AG04450 (cell line): ENCODE results near the gene TEAD3. TPM values are rescaled to one million over a fixed set of nuclear protein-coding genes. Genes with fewer than 3 reads are reported as not detected.
"Not testable (repeated sequence)": the region's sequence is repeated elsewhere in the genome, so short reads cannot be mapped to it uniquely, and the experiment has no call there.

Source experiments
- CTCF ChIA-PET: fragments of 300-600, 350-600 bp; formaldehyde crosslinking; extraction: SDS; loops from one replicate; lab custom pipeline; 2022; ENCODE audit warnings: antibody characterized with exemption, inconsistent platforms; lab: Charles Lee
- POLR2A ChIA-PET: fragments of 350-600 bp; formaldehyde crosslinking; extraction: SDS; loops from one replicate; lab custom pipeline; 2021; ENCODE audit warnings: antibody characterized with exemption, inconsistent platforms; lab: Yijun Ruan, JAX
- DNase-seq: peaks from one replicate; pipeline ENCODE4 v3.0.0-alpha.2; 2011; ENCODE audit warnings: low read depth, low spot score
- H3K27ac ChIP-seq: one replicate; pipeline ENCODE4 v1.5.1; 2012; ENCODE audit warnings: low read depth, low read length, control low read depth
- H3K27me3 ChIP-seq: one replicate; pipeline ENCODE4 v1.6.0; 2012; ENCODE audit warnings: low read length; ENCODE audit not compliant: control insufficient read depth, insufficient read depth
- H3K4me3 ChIP-seq: 2 replicates; pipeline ENCODE4 v1.5.1; 2011; ENCODE audit warnings: mild to moderate bottlenecking, low read depth, low read length, control low read depth
- H3K9me3 ChIP-seq: 2 replicates; pipeline ENCODE4 v1.5.1; 2012; ENCODE audit warnings: low read length; ENCODE audit not compliant: control insufficient read depth, insufficient read depth
- CTCF ChIP-seq: IDR thresholded peaks from 2 replicates; pipeline ENCODE4 v1.5.1; 2011; ENCODE audit warnings: low read depth, low read length, control low read depth, inconsistent platforms
- polyA plus RNA-seq: library from polyadenylated mRNA; depleted of rRNA; stranded (reverse); fragments of >200 nt; gene quantifications from 2 replicates; pipeline ENCODE4 v1.2.3, GENCODE V29; 2011

The TEAD3 gene
- polyA plus RNA-seq, 1 experiment = 16.6 TPM

GRCh38 chr6:35519313-35520015, 22.6 kb upstream of the TEAD3 start:
- POLR2A ChIA-PET = interaction anchor here (0.7 kb wide), 1 partner anchor 83 kb away, joined by 3 read pairs; no protein-coding TSS in a partner anchor
- TF ChIP-seq CTCF = no peak
- Histone ChIP-seq H3K4me3 (no peak overlapping the region), H3K27ac (no peak overlapping the region), H3K27me3 (peaks cover 4% of the 10 kb centered on the region), H3K9me3 (no peaks in the 10 kb centered on the region)
- DNase-seq = no peak
- CTCF ChIA-PET = interaction anchor here (0.7 to 1.4 kb wide), 4 partner anchors 33 to 220 kb away, joined by 3 to 4 read pairs (median 4); partner anchors contain the start of gene ARMC12

GRCh38 chr6:35518566-35519312, 21.9 kb upstream of the TEAD3 start:
- CTCF ChIA-PET = interaction anchor here (1.1 to 1.4 kb wide), 2 partner anchors 218 to 221 kb away, joined by 3 to 4 read pairs; partner anchors contain the start of gene ARMC12
- H3K9me3 ChIP-seq = no peaks in the 10 kb centered on the region
- no peak for DNase-seq
- TF ChIP-seq CTCF = no peak
- peaks cover 9% of the 10 kb centered on the region for H3K27me3 ChIP-seq
- POLR2A ChIA-PET = no interaction called here
- no peak overlapping the region for H3K27ac ChIP-seq
- no peak overlapping the region for H3K4me3 ChIP-seq

- CTCF ChIA-PET = interaction anchor here (1.4 to 2.3 kb wide), 2 partner anchors 219 kb away, joined by 4 to 10 read pairs; partner anchors contain the start of gene ARMC12
- POLR2A ChIA-PET, H3K27me3 ChIP-seq, H3K27ac ChIP-seq, DNase-seq, H3K4me3 ChIP-seq, H3K9me3 ChIP-seq: not testable (repeated sequence)
These were observed 21.1 kb upstream of the TEAD3 start for GRCh38 chr6:35517978-35518377.

- ChIA-PET CTCF (interaction anchor here (0.6 to 2.3 kb wide), 2 partner anchors 221 to 489 kb away, joined by 3 to 10 read pairs; no protein-coding TSS in a partner anchor), POLR2A (interaction anchor here (0.6 to 0.7 kb wide), 2 partner anchors 25 to 42 kb away, joined by 3 to 6 read pairs; no protein-coding TSS in a partner anchor)
- H3K4me3 ChIP-seq = no peak overlapping the region
- no peak overlapping the region for H3K27ac ChIP-seq
- no peaks in the 10 kb centered on the region; the same call in 1 of the 2 replicates for H3K9me3 ChIP-seq
- peaks cover 18% of the 10 kb centered on the region for H3K27me3 ChIP-seq
- TF ChIP-seq CTCF = no peak
- no peak for DNase-seq
These were observed 19.8 kb upstream of the TEAD3 start for GRCh38 chr6:35516712-35517111.

- H3K9me3 ChIP-seq, DNase-seq, H3K27ac ChIP-seq, H3K4me3 ChIP-seq, POLR2A ChIA-PET: not testable (repeated sequence)
- H3K27me3 ChIP-seq = peaks cover 26% of the 10 kb centered on the region
- CTCF ChIA-PET = interaction anchor here (0.6 to 2.3 kb wide), 3 partner anchors 221 to 558 kb away, joined by 3 to 10 read pairs (median 4); no protein-coding TSS in a partner anchor
These were observed 19.1 kb upstream of the TEAD3 start for GRCh38 chr6:35515939-35516338.
